ENCODE measurements around the gene NADK2.
"Not testable (repeated sequence)": the region's sequence is repeated elsewhere in the genome, so short reads cannot be mapped to it uniquely, and the experiment has no call there.

The NADK2 gene

DNA sequence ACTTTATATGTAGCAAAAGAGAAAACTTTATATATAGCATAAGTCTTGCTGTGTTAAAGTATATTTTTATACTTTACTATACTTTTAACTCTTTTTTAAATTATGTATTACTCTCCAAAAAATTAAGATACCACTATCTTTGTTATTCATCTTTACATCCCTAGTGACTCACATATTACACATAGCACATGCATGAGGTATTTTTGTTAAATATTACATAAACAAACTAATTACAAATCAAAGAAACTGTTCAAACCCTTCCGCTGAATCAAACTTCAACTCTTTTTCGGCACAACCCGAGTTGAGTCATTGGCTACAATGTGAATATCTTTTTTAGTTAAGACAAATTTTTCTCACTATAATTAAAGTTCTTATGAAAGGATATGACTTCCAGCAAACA lies 32.1 kb downstream of the NADK2 start:
- no peak overlapping the region for H3K4me3 ChIP-seq (ENCODE audit: low read depth, low read length)

GRCh38 chr5:36208786-36209185 lies 32.9 kb downstream of the NADK2 start:
- no peak overlapping the region for H3K4me3 ChIP-seq (ENCODE audit: low read depth, low read length)

- no peak overlapping the region for H3K4me3 ChIP-seq (ENCODE audit: low read depth, low read length)
These were observed 34.8 kb downstream of the NADK2 start for GRCh38 chr5:36206913-36207312.

- no peak overlapping the region for H3K4me3 ChIP-seq (ENCODE audit: low read depth, low read length)
These were observed 36.4 kb downstream of the NADK2 start for GRCh38 chr5:36205329-36205728.

- H3K4me3 ChIP-seq (ENCODE audit: low read depth, low read length): no peak overlapping the region
These were observed 39.2 kb downstream of the NADK2 start for GRCh38 chr5:36202521-36202961.

DNA sequence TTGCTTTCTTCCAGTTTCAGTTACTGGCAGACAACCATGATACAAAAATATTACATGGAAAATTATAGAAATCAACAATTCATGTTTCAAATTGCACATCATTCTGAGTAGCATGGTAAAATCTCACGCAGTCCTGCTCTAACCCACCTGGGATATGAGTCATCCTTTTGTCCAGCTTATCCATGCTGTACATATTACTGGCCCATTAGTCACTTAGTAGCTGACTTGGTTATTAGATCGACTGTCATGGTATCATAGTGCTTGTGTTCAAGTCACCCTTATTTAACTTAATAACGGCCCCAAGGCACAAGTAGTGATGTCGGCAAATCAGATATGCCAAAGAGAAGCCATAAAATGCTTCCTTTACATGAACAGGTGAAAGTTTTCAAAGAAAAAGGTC lies 41.2 kb downstream of the NADK2 start:
- H3K4me3 ChIP-seq (ENCODE audit: low read depth, low read length): no peak overlapping the region

- no peak overlapping the region for H3K4me3 ChIP-seq (ENCODE audit: low read depth, low read length)
These were observed 42.1 kb downstream of the NADK2 start for GRCh38 chr5:36199620-36200019.

DNA sequence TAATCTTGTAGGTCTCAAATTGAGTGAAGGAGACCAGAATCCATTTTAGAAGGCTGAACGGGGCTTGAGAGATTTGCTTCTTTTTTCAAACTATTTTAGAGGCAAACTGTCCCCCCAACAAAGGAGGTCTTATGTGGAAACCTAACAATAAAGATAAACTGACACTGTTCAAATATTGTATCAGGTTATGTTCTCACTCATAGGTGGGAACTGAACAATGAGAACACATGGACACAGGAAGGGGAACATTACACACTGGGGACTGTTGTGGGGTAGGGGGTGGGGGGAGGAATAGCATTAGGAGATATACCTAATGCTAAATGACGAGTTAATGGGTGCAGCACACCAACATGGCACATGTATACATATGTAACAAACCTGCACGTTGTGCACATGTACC lies 42.9 kb downstream of the NADK2 start:
- H3K4me3 ChIP-seq (ENCODE audit: low read depth, low read length): not testable (repeated sequence)

DNA sequence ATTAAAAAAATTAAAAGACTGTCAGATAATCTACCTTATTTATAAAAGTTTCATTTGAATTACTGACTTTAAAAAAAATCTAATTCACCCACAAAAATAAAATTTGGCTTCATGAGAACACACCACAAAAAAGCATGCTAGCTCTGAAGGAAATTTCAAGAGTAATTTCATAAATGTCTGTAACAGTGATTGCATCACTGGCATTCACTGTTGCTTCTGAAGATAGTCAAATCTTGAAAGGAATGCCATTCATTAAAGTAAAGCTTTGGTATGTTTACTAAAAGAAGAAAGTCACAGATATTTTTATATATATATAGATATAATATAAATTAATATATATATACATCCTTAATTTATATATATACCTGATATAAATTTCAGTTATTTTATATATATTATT lies 43.4 kb downstream of the NADK2 start:
- no peak overlapping the region for H3K4me3 ChIP-seq (ENCODE audit: low read depth, low read length)

GRCh38 chr5:36193746-36194145 lies 48.0 kb downstream of the NADK2 start:
- no peak overlapping the region for H3K4me3 ChIP-seq (ENCODE audit: low read depth, low read length)

DNA sequence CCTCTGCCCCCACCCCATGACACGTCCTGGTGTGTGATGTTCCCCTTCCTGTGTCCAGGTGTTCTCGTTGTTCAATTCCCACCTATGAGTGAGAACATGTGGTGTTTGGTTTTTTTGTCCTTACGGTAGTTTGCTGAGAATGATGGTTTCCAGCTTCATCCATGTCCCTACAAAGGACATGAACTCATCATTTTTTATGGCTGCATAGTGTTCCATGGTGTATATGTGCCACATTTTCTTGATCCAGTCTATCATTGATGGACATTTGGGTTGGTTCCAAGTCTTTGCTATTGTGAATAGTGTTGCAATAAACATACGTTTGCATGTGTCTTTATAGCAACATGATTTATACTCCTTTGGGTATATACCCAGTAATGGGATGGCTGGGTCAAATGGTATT lies 57.3 kb downstream of the NADK2 start:
- H3K4me3 ChIP-seq (ENCODE audit: low read depth, low read length): not testable (repeated sequence)

GRCh38 chr5:36181774-36182173 lies 60.0 kb downstream of the NADK2 start:
- H3K4me3 ChIP-seq (ENCODE audit: low read depth, low read length): no peak overlapping the region

DNA sequence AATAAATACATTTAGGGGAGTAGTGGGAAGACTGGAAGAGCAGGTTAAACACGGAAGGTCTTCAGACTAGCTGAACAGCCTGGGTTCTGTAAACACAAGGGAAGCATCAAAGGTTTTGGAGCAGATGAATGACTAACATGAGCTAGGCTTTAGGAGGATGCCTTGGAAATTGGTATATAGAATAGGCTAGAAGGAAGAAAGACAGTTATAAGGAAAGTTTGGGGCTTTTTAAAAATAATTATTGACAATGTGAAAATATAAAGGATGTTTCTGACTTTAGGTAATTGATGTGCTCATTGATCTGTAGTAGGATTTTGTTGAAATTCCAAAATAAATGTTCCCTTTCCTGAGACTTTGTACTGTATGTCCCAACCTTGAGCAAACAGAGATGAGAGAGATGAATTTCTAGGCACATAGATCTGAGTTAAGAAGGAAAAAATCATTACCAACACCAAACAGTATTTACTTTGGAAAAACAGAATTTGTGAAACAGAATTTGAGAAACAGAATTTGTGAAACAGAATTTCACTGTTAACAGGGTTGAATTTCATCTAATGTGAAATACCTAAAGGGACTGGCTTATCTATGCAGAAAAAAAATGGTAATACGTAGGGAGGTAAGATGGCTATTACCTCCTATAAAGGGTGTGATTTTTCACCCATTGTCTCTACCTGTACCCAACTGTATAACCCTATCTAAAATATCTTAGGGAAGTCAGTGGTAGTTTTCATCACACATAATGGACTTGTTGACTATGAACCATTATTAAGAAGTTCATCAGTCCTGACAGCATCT lies 61.0 kb downstream of the NADK2 start:
- no peak overlapping the region for H3K4me3 ChIP-seq (ENCODE audit: low read depth, low read length)

- no peak overlapping the region for H3K4me3 ChIP-seq (ENCODE audit: low read depth, low read length)
These were observed 61.8 kb downstream of the NADK2 start for GRCh38 chr5:36179950-36180349.

DNA sequence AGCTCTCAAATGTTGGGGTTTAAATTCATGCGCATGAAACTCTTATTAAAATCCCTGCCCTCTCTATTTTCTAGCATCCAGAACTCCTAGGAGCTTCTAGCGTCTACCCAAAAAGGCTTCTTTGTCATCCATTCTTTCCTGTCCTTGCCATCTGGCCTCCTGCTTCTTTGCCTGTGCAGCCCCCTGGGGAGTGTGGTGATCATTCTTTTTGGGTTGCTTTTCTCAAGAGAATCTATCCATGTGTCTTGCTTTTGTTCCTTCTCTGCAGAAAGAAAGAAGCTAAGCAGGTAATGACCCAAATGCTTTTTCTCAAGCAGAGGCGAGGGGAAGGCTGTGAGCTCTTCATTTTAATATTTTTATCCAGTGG lies 63.2 kb downstream of the NADK2 start:
- no peak overlapping the region for H3K4me3 ChIP-seq (ENCODE audit: low read depth, low read length)

GRCh38 chr5:36177715-36178523 lies 63.8 kb downstream of the NADK2 start:
- no peak overlapping the region for H3K4me3 ChIP-seq (ENCODE audit: low read depth, low read length)

DNA sequence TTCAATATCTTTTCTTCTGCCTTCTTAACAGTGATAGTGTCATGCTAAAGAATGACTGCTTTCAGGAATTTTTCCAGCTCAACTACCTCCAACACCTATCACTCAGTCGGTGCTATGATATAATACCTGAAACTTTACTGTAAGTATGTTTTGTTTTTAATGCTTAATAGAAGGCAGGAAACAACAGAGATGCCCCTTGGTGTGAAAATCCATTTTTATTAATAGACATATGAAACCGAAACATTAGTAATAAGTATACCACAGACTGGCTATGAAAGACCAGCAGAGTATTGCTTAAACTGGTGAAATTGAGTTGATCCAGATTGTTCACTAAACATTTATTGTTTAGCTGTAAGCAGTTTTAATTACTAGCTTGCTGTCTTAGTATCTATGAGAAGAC lies 64.6 kb downstream of the NADK2 start:
- H3K4me3 ChIP-seq (ENCODE audit: low read depth, low read length): no peak overlapping the region

- H3K4me3 ChIP-seq (ENCODE audit: low read depth, low read length): no peak overlapping the region
These were observed 66.7 kb downstream of the NADK2 start for GRCh38 chr5:36175043-36175442.

DNA sequence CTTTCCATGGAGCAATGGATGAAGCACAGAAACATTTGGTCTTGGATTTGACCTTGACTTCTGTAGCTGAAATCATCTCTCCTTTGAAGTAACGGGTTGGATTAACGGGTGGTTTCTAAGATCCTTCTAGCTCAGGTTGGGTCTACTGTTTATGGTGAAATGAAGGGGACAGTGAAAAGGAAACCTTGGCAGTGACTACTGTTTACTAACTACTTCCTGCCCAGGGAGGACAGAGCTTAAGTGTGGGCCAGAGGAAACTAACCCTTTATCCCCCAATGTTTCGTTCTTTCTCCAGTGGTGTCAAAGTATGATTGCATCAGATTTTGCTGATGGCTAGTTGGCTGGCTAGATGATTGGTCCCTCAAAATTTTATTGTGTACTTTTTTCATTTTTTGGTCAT lies 67.6 kb downstream of the NADK2 start:
- no peak overlapping the region for H3K4me3 ChIP-seq (ENCODE audit: low read depth, low read length)

- no peak overlapping the region for H3K4me3 ChIP-seq (ENCODE audit: low read depth, low read length)
These were observed 68.3 kb downstream of the NADK2 start for GRCh38 chr5:36173426-36173825.

GRCh38 chr5:36172599-36172998 lies 69.1 kb downstream of the NADK2 start:
- H3K4me3 ChIP-seq (ENCODE audit: low read depth, low read length): no peak overlapping the region

DNA sequence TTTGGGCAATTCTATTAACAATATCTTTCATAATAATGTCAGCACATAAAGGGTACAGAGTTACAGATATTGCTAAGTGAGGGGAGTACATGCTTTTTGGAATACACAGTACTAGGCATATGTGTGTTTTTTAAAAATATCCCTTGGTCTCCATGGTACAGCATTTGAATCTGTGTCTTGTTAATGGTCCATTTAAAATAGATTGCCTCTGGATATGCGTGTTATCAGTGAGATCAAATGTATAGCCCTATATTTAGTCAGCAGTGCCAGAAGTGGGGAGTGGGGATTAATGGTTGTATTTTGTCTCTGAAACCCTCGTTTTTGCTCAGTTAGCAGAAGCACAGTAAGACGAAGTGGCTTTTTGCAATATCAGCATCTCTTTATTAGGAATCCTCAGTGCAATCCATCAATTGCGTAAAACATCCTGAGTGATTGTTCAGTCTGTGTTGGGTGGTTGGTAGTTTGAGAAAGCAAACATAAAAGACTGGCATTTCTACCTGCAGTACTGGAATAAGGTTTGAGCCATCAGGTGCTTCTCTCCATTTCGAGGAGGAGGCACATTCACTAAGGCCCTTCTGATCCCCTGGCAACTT lies 70.8 kb downstream of the NADK2 start:
- no peak overlapping the region for H3K4me3 ChIP-seq (ENCODE audit: low read depth, low read length)
